ENCODE results near the gene SMIM21. TPM values are rescaled to one million over a fixed set of nuclear protein-coding genes. Genes with fewer than 3 reads are reported as not detected.

Gene SMIM21
- total and polyA plus RNA-seq, 8 donors, result not detected

DNA sequence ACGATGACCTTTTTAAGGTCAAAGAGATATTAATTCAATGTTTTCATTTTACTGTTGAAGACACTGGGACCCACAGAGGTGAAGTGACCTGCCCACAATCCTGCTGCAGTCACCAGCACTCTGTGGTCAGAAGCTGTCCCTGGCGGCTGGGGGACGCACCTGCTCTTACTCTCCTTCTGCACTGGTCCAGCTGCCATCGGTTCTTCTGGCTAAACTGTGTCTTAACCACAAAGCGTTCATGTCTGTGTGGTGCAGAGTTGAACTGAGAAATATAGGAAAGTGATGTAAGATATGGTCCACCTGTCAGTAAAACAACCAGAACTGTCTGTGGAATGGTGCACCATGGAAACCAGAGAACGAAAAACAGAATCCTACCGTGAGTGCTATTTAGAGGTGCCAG lies 44.9 kb upstream of the SMIM21 start:
- Histone ChIP-seq H3K36me3 (no peaks in the 10 kb centered on the region), H3K27ac (no peak overlapping the region), H3K4me3 (no peak overlapping the region), H3K4me1 (no peaks in the 10 kb centered on the region), H3K27me3 (no peaks in the 10 kb centered on the region), H3K9me3 (no peaks in the 10 kb centered on the region)
- no peak for ATAC-seq
- DNase-seq, result no peak
- intact Hi-C loops (cut with DNase I), result no loop called here
- TF ChIP-seq, protein P1, sequence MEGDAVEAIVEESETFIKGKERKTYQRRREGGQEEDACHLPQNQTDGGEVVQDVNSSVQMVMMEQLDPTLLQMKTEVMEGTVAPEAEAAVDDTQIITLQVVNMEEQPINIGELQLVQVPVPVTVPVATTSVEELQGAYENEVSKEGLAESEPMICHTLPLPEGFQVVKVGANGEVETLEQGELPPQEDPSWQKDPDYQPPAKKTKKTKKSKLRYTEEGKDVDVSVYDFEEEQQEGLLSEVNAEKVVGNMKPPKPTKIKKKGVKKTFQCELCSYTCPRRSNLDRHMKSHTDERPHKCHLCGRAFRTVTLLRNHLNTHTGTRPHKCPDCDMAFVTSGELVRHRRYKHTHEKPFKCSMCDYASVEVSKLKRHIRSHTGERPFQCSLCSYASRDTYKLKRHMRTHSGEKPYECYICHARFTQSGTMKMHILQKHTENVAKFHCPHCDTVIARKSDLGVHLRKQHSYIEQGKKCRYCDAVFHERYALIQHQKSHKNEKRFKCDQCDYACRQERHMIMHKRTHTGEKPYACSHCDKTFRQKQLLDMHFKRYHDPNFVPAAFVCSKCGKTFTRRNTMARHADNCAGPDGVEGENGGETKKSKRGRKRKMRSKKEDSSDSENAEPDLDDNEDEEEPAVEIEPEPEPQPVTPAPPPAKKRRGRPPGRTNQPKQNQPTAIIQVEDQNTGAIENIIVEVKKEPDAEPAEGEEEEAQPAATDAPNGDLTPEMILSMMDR (IDR thresholded peaks at IDR 0.05), result no peak

DNA sequence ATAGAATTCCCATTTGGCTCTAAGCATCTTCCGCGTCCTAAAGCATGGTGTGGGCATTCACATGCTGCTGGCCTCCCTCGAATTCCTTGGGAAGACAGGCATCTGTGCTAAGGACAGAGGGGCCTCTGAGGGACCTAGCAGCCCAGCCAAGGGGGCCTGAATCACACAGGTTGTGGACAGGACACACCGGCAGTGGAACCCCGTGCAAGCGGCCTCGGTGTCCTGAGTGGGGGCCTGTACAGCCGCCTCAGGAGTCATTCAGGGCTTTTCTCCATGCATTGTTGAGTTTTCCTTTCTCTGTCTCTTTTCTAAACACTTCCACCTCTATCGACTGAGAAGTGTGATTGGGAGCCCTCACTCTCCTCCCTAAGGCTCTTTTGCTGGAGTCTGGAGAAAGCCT lies 44.3 kb upstream of the SMIM21 start:
- ATAC-seq (no peak), DNase-seq (peak in 1 of 4 donors; percentile 38)
- Histone ChIP-seq H3K9me3 (no peaks in the 10 kb centered on the region), H3K27ac (no peak overlapping the region), H3K36me3 (no peaks in the 10 kb centered on the region), H3K4me3 (no peak overlapping the region), H3K4me1 (no peaks in the 10 kb centered on the region), H3K27me3 (no peaks in the 10 kb centered on the region)
- TF ChIP-seq, protein P1 (IDR thresholded peaks at IDR 0.05), result no peak
- intact Hi-C loops (cut with DNase I), result no loop called here

DNA sequence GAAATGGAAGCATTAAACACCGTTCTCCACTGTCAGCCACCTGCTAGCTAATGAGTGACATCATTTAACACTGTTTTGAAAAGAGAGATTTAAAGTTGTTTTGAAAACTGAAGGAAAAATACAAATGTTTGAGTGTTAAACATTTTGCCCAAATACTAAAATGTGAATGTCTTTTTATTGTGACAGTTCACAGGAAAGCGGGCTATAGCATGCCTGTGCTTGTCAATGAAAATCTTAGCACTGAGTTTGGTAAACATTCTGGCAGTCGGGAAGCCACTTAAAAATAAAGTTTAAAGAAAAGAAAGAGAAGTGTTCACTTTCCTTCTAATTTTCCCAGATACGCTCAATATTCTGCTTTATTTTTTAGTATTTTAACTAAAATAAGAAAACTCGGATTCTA lies 40.3 kb upstream of the SMIM21 start:
- intact Hi-C loops (cut with DNase I), result no loop called here
- no peaks in the 10 kb centered on the region for H3K4me1 ChIP-seq
- ATAC-seq, result no peak

DNA sequence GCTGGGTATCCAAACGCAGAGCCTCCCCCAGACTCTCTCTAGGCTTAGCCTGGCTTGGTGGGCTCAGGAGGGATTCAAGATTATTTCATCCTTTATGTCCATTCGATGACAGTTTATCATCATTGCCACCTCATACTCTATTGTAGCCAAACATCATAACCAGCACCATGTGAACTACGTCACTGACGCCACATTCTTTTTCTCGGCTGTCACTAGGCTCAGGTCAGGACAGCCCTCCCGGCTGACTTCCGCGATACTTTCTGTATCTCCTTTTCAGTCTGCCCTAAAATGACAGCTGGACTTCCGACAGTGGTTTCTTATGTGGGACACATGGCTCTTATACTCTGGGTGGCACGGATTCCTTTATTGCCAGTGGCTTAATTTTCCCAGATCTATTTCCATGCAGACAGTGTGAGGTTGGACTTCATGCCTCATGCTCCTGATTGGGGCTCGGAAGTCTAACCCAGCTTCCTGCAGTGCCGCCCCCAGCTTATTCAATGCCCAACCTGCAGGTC lies 39.8 kb upstream of the SMIM21 start:
- no peaks in the 10 kb centered on the region for H3K4me1 ChIP-seq
- H3K27me3 ChIP-seq, result no peaks in the 10 kb centered on the region
- TF ChIP-seq, protein P1 (IDR thresholded peaks at IDR 0.05), result no peak
- no peaks in the 10 kb centered on the region for H3K36me3 ChIP-seq
- H3K4me3 ChIP-seq, result no peak overlapping the region
- ATAC-seq (no peak), DNase-seq (peak in 1 of 4 donors; percentile 37)
- intact Hi-C loops (cut with DNase I), result no loop called here
- H3K27ac ChIP-seq, result no peak overlapping the region
- H3K9me3 ChIP-seq, result no peaks in the 10 kb centered on the region

More for the DNA sequence above, 40.3 kb upstream of the SMIM21 start:
- Histone ChIP-seq H3K9me3 (no peaks in the 10 kb centered on the region), H3K36me3 (no peaks in the 10 kb centered on the region), H3K4me3 (no peak overlapping the region), H3K27ac (no peak overlapping the region), H3K27me3 (no peaks in the 10 kb centered on the region)
- no peak for DNase-seq
- TF ChIP-seq, protein P1 (IDR thresholded peaks at IDR 0.05), result no peak

DNA sequence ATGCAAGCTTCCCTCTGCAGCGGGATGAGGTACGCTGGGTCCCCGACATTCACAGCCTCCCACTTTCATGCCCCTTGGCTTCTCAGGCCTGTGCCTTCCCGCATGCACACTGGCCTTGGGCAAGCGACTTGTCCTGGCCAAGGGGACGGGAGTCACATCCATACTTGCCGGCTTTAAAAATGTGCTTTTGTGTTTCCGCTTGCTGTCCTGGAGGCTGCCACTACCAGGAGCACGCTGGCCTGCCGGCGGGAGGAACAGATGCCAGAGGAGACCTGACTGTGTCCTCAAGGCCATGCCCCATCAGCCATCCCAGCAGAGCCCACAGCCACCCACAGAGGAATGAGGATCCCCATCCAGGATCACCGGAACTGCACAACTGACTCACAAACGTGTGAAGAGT lies 36.9 kb upstream of the SMIM21 start:
- DNase-seq, result peak in 1 of 4 donors; percentile 52
- TF ChIP-seq, protein P1 (IDR thresholded peaks at IDR 0.05), result no peak
- intact Hi-C loops (cut with DNase I), result no loop called here
- Histone ChIP-seq H3K4me3 (no peak overlapping the region), H3K36me3 (no peaks in the 10 kb centered on the region), H3K4me1 (no peaks in the 10 kb centered on the region), H3K27ac (no peak overlapping the region), H3K9me3 (peaks cover 0 to under 1% of the 10 kb centered on the region in 2 donors), H3K27me3 (no peaks in the 10 kb centered on the region)
- no peak for ATAC-seq

Measured in left lung (tissue), 10 donors.